GM21367 (cell line): ENCODE data around the gene RIPK3.

ENCODE experiments used
- ATAC-seq: cut with Tn5 transposase; IDR thresholded peaks from one replicate; pipeline ENCODE4 v1.9.1; 2021; ENCODE audit not compliant: unreplicated experiment

The RIPK3 gene

GRCh38 chr14:24307575-24308341, 32.0 kb downstream of the RIPK3 start, which contains the start of gene CIDEB:
TSS of gene CIDEB (minus strand) at chr14:24307977. CDS start at chr14:24307858, 119 bp downstream.
- no peak for ATAC-seq

GRCh38 chr14:24307156-24307574, 32.6 kb downstream of the RIPK3 start:
- ATAC-seq = no peak

- no peak for ATAC-seq
These were observed 35.8 kb downstream of the RIPK3 start for GRCh38 chr14:24304019-24304387.

- no peak for ATAC-seq
These were observed 39.3 kb downstream of the RIPK3 start for GRCh38 chr14:24300326-24300980.

GRCh38 chr14:24299255-24300191, 40.3 kb downstream of the RIPK3 start, which contains the start of the genes DHRS1 and NOP9:
TSS of gene DHRS1 (minus strand) at chr14:24299780. CDS start at chr14:24299106, 674 bp downstream.
TSS of gene NOP9 (plus strand) at chr14:24299850. CDS start at chr14:24299955, 105 bp downstream.
- peak; percentile 57 for ATAC-seq

GRCh38 chr14:24298892-24299254, 40.9 kb downstream of the RIPK3 start:
- ATAC-seq = no peak

GRCh38 chr14:24297190-24297964, 42.4 kb downstream of the RIPK3 start:
- ATAC-seq = peak; percentile 11

GRCh38 chr14:24296341-24297157, 43.2 kb downstream of the RIPK3 start:
- ATAC-seq = peak; percentile 39

- ATAC-seq = no peak
These were observed 46.3 kb downstream of the RIPK3 start for GRCh38 chr14:24293525-24293924.

GRCh38 chr14:24292118-24292807, 47.5 kb downstream of the RIPK3 start:
- ATAC-seq = no peak

- no peak for ATAC-seq
These were observed 48.2 kb downstream of the RIPK3 start for GRCh38 chr14:24291446-24292117.

- ATAC-seq = no peak
These were observed 49.0 kb downstream of the RIPK3 start for GRCh38 chr14:24290746-24291145.

GRCh38 chr14:24289649-24290280, 50.0 kb downstream of the RIPK3 start:
- ATAC-seq = peak; percentile 72

- ATAC-seq = no peak
These were observed 52.8 kb downstream of the RIPK3 start for GRCh38 chr14:24286996-24287395.
